GM12875 (cell line): Measurements from ENCODE around the gene NTHL1.

Source experiments
- H3K4me3 ChIP-seq: one replicate; pipeline ENCODE4 v1.5.1; 2011; ENCODE audit warnings: low read depth, low read length, control low read depth
- CTCF ChIP-seq: IDR thresholded peaks from 2 replicates; pipeline ENCODE4 v1.5.1; 2011; ENCODE audit warnings: low read depth, mild to moderate bottlenecking, control low read depth, inconsistent platforms, low read length, moderate library complexity, borderline replicate concordance; ENCODE audit not compliant: insufficient read depth

Gene NTHL1

GRCh38 chr16:2031081-2031577 lies 16.5 kb downstream of the NTHL1 start:
- no peak overlapping the region for H3K4me3 ChIP-seq
- no peak for TF ChIP-seq CTCF

- H3K4me3 ChIP-seq = no peak overlapping the region
- TF ChIP-seq CTCF = no peak
These were observed 17.6 kb downstream of the NTHL1 start for GRCh38 chr16:2030036-2030435.

GRCh38 chr16:2029350-2029749 lies 18.3 kb downstream of the NTHL1 start:
- TF ChIP-seq CTCF = no peak
- H3K4me3 ChIP-seq = no peak overlapping the region

- no peak overlapping the region for H3K4me3 ChIP-seq
- no peak for TF ChIP-seq CTCF
These were observed 18.9 kb downstream of the NTHL1 start for GRCh38 chr16:2028620-2029220.

GRCh38 chr16:2028146-2028545 lies 19.5 kb downstream of the NTHL1 start:
- no peak for TF ChIP-seq CTCF
- H3K4me3 ChIP-seq = no peak overlapping the region

GRCh38 chr16:2027024-2028010 lies 20.3 kb downstream of the NTHL1 start:
- no peak overlapping the region for H3K4me3 ChIP-seq
- TF ChIP-seq CTCF = no peak
